Embryonic facial prominence (tissue), 1 donor: ENCODE results near the gene FAM229A.
"Not testable (repeated sequence)": the region's sequence is repeated elsewhere in the genome, so short reads cannot be mapped to it uniquely, and the experiment has no call there.

Source experiments
- DNase-seq: peaks from one replicate; pipeline ENCODE4 v3.0.0-alpha.2; 2016; ENCODE audit errors: extremely low spot score

Gene FAM229A

DNA sequence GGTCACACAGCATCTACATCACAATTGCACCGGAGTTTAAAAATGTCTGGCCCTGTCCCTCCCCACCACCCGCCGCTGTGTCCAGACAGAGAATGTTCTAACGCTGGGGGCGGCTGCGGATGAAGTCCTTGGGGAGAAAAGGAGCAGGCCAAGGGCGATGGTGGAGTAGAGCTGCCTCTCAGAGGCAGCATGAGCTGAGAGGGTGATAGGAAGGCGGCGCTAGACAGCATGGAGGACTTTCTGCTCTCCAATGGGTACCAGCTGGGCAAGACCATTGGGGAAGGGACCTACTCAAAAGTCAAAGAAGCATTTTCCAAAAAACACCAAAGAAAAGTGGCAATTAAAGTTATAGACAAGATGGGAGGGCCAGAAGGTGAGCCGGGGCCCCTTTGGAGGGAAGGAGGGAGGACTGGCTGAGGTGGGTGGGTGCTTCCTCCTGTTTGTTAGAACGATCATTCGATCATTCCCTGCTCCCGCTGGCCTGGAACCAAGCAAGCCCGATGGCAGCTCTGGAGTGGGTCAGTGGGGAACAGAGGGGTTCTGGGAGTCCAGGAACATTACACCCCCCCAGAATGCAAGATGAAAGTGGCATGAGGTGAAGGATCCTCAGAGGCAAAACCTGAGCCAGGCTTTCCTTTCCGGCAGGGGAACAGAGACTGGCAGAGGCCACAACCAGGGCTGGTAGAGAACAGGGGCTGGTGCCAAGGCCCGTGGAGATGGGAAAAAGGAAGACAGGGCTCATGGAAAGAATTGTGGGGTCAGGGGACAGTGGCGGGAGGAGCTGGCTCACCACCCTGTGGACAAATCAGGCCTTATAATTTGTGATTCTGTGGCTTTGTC is at the start of gene FAM229A, which contains the start of gene TSSK3:
Gene FAM229A, minus strand, starts transcription at position 12 of the 840 bp plus-strand sequence. CDS start 394 bp downstream, outside the sequence.
Gene TSSK3, plus strand, starts transcription at position 66 of the 840 bp plus-strand sequence. Its CDS starts 163 bp downstream, at position 229.
- DNase-seq, result no peak

DNA sequence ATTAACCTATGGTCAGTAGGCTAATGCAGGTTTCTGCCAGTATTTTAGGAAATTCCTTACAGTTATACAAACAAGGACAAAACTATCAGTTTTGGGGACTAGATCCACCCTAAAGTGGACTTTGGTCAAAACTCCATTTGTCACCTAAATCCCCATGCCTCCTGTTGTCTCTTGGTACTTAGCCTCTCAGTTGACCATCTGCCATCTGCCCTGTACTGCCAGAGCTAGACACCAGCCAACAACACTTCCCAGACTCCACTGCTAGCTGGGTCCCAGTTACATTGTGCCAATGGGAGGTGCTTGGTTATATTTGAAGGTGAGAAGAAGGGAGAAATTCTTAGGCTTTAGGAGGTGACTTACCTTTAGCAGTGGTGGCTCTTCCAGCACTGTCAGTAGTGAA is 49.0 kb upstream of the FAM229A start:
- no peak for DNase-seq

GRCh38 chr1:32406629-32407111 is 44.4 kb upstream of the FAM229A start:
- no peak for DNase-seq

DNA sequence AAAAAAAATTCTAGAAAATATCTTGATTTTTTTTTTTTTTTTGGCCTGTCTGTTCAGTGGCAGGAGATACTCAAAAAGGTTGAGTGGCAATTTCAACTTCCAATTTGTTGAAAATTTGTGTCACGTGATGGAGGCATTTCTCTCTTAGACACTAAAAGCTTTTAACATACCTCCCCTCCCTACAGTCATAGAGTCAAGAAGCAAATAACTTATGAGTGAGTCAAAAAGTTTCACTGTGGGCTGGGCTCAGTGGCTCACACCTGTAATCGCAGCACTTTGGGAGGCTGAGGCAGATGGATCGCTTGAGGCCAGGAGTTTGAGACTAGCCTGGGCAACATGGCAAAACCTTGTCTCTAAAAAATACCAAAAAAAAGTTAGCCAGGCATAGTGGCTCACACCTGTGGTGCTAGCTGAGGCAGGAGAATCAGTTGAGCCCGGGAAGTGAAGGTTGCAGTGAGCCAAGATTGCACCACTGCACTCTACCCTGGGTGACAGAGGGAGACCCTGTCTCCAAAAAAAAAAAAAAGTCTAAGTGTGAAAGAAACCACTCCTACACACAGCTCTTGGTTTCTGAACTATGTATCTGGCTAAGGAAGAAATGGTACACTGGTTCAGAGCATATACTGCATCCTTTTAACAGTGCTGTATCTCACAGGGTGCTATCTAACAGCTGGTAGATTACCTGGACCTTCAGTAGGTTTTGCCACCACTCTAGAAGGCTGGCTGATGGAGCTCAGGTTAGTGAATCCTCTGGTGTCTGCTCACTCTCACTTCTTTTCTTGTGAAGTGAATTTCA is 43.6 kb upstream of the FAM229A start:
- DNase-seq, result no peak

DNA sequence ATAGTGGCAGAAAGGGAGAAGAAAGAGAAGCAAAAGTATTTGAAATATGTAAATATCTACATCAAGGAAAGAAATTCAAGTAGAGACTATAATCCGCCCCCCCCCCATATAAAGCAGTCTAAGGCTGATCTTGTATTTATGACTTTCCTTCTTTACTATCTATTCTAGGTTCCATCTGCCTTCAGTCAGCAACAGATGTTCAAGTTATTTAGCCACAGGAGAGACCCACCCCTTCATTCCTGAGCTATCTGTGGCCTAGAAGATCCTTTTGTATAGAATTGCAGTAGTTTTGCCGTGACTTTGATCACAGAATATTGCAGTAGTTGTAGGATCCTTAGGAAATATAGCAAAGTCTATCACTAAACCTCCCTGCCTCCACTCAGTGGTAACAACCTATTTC is 42.7 kb upstream of the FAM229A start:
- no peak for DNase-seq

DNA sequence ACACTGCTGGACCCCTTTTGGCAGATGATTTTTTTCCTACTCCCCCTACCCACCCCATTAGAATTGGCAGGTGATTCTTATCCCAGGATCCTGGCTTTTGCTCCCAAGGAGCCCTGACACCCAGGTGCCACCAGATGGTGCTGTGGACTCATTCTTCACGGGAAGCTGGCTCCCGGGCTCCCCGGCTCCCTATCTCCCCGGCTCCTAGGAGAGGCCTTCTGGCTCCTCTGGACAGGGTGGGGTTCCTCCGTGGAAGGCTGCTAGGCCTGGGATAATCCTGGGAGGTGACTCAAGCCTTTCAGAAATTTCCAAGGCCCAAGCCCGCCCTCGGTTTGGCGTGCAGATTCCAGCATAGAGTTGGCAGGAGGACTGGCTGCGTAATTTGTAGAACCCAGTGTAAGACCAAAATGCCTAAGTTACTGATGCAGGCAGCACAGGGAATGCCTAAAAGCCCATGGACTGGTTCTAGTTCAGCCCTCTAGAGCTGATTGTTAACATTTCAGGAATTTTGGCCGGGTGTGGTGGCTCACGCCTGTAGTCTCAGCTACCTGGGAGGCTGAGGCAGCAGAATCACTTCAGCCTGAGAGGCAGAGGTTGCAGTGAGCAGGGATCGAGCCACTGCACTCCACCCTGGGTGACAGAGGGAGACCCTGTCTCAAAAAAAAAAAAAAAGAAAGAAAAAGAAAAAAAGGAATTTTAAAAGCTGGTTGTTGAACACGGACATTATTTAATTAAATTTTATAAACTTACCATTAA is 38.8 kb upstream of the FAM229A start:
- DNase-seq, result peak; percentile 46

GRCh38 chr1:32399843-32400242 is 37.6 kb upstream of the FAM229A start:
- DNase-seq, result no peak

GRCh38 chr1:32398401-32398800 is 36.1 kb upstream of the FAM229A start:
- no peak for DNase-seq

DNA sequence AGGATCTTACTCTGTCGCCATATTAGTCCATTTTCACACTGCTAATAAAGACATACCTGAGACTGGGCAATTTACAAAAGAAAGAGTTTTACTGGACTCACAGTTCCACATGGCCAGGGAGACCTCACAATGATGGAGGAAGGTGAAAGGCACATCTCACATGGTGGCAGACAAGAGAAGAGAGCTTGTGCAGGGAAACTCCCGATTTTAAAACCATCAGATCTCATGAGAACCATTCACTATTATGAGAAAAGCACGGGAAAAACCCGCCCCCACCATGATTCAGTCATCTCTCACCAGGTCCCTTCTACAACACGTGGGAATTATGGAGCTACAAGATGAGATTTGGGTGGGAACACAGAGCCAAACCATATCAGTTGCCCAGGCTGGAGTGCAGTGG is 34.2 kb upstream of the FAM229A start:
- DNase-seq, result not testable (repeated sequence)

DNA sequence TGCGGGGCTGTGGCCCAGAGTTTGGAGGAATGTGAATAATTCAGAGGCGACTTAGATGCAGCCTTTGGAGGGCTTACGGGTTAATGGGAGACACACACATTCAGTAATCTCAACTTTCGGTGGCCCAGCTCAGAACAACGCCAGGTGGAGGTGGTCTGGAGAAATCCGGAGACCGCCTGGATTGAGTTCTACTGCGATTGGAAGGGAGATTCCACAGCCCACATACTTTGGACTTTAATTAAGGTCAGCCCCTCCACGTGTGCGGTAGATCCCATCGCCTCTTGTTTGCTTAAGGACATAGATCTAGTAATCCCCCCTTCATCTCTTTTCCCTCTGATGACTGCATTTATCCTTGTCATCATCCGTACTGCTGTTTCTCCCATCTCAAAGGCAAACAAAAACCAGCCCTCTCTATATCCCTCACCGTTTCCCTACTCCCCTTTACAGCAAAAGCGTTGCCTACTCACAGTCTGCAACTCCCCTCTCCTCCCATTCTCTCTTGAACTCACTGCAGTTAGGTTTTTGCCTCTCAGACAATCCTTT is 32.7 kb upstream of the FAM229A start:
- peak; percentile 36 for DNase-seq

- DNase-seq, result peak; percentile 98
Observed at GRCh38 chr1:32394141-32394889, 32.0 kb upstream of the FAM229A start, which contains the start of gene BSDC1. BSDC1 (minus strand) TSS chr1:32394441; CDS start chr1:32394414, 27 bp downstream.

DNA sequence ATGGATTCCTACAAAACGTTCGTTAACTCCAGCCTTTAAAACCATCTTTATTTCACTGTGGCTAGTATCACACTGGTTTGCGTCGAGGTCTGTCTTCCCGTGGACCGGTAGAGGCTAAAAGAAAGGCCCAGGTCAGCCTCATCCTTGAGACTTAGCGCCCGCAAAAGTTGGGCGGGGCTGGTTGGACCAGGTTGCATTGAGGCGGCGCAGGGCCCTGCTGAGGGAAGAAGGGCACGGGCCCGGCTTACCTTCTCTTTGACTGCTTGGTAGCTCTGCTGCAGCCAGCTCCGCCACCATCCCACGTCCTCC is 31.5 kb upstream of the FAM229A start:
- no peak for DNase-seq

DNA sequence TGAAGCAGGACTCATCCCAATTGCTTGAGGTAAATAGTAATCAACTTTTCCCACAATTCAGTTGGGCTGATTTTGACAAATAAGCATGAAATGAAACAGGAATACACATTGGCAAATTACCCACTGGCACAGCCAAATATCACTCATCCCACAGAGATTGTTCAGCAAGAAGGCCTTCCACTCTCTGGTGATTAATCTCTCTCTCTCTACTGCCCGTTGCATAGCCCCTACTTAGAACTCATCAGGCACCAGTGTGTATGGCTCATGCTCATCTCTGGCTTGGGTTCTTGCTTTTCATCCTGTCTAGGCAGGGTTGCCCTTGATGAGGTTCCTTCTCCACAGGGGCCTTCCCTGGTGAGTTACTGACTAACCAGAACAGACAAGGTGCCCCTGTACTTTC is 30.9 kb upstream of the FAM229A start:
- DNase-seq, result no peak

- no peak for DNase-seq
Observed at GRCh38 chr1:32392325-32392724, 30.0 kb upstream of the FAM229A start.

DNA sequence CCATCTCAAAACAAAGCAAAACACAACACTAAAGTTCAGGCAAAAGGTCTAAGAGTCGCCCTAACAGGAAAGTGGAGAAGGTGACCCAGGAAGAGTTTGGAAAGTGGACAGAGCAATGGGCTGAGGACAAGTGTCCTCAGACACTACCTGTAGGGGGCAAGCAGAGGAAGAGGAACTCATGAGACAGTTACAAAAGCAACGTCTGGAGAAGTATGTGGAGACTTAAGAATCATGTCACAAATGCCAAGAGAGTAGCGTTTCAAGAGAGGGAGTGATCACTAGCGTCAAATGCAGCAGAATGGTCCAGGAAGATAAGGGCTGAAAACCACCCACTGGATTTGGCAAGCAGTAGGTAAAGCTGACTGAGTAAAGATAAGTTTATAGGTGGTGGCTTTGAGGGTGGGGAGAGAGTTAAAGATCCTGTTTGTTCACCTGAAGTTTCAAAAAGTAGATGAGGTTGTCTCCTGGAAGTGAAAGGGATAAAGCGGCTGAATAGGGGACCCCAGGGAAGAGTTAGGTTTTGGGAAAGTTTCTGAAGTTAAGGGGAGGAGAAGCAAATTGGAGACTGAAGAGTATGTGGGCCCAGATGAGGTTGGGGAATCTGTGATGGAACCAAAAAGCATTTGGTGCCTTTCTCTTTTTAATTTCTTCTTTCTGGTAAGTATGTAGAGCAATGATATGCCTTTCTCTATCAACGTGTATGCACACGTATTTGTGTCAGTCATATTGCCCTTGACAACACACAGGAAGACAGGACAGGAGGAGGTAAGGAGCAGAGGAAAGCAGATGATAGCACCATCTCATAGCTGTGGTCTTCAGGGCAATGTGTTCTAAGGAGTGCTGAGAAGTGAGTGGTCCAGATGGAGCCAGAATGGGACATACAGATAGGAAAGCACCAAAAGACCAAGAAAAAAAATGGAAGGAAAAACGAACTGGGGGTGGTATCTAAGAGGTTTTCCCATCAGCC is 28.9 kb upstream of the FAM229A start:
- no peak for DNase-seq

DNA sequence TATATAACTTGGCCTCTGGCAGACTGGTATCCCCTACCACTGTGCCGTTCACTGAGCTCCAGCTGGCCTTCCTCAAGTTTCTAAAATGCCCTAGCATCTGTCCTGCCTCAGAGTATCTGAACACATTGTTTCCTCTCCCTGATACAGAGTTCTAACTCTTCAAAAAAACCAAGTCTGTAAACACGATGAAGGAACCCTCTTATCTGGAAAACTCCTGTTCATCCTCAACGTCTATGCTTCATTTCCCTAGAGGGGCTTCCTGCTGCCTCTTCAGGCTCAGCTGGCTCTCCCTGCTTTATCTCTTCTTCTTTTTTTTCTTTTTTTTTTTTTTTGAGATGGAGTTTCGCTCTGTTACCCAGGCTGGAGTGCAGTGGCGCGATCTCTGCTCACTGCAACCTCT is 26.4 kb upstream of the FAM229A start:
- no peak for DNase-seq

- no peak for DNase-seq
Observed at GRCh38 chr1:32386676-32387392, 24.5 kb upstream of the FAM229A start.

DNA sequence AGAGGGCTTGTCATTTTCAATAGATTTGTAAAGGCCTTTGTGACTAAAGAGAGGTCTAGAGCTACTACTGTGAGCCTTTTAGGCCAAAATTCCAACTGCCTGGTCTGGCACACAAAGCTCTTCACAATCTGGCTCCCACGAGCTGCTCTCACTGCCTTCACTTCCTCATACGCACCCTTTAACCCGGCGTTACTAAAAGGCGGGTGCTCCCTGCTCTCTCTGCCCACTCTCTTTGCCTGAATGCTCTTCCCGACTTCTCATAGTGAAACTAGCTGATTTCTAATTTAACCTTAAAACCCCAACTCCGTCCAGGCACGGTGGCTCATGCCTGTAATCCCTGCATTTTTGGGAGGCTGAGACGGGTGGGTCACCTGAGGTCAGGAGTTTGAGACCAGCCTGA is 17.8 kb upstream of the FAM229A start:
- DNase-seq, result no peak
